ENCODE measurements around the gene TLE3.

DNA sequence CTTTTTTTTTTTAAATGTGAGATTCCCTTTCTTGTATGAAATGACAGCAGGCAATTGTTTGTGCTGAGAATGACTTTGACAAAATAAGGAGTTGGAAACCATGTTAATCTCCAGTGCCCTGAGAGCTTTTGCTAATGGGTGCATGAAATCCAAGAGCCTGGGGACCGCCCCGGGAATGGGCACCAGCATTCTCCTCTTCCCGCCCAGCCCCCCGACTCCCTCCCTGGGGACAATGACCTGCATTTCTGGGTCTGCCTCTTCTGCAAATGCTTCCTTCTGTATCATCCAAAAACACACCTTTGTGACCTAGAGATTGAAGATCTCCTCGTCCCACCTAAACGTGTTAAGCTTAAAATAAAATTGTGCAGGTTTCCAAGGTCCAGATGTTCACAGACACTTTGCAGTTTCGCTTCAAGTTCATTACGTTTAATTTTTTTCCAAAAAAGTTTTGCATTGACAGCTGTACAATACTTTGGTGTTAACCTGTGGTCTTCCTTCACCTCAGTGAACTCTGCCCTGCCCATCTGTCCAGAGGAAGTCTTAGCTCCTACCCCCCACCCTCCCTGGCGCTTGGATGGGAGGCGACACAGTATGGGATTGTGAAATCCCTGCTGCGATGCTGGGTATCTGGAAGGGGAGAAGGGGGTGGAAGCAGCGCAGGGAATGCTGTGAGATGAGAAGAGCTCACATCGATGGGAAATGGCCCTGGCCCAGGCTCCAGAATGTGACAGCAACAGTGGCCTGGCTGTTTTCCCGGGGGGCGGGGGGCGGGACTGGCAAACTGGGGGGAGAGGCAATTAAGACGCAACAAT is 50.1 kb downstream of the TLE3 start:
- TF ChIP-seq POLR2A (IDR thresholded peaks at IDR 0.05) (no peak), EP300 (IDR thresholded peaks at IDR 0.05) (no peak)
- TF ChIP-seq, protein P1, sequence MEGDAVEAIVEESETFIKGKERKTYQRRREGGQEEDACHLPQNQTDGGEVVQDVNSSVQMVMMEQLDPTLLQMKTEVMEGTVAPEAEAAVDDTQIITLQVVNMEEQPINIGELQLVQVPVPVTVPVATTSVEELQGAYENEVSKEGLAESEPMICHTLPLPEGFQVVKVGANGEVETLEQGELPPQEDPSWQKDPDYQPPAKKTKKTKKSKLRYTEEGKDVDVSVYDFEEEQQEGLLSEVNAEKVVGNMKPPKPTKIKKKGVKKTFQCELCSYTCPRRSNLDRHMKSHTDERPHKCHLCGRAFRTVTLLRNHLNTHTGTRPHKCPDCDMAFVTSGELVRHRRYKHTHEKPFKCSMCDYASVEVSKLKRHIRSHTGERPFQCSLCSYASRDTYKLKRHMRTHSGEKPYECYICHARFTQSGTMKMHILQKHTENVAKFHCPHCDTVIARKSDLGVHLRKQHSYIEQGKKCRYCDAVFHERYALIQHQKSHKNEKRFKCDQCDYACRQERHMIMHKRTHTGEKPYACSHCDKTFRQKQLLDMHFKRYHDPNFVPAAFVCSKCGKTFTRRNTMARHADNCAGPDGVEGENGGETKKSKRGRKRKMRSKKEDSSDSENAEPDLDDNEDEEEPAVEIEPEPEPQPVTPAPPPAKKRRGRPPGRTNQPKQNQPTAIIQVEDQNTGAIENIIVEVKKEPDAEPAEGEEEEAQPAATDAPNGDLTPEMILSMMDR (IDR thresholded peaks at IDR 0.05), result no peak
